ENCODE results near the gene PRND. TPM values are rescaled to one million over a fixed set of nuclear protein-coding genes. Genes with fewer than 3 reads are reported as not detected.

The PRND gene
- total and polyA plus RNA-seq, 10 of the 15 experiments (the other 5 are each of a cell fraction or from before 2014, with no cell fraction given): not detected

GRCh38 chr20:4697831-4698221 is 23.9 kb upstream of the PRND start (continued):
- TF ChIP-seq HDAC6 (IDR thresholded peaks at IDR 0.05; ENCODE audit: unreplicated experiment) (no peak), SUZ12 (IDR thresholded peaks at IDR 0.05; ENCODE audit: unreplicated experiment) (no peak), CEBPZ (IDR thresholded peaks at IDR 0.05; ENCODE audit: low read depth, low read length) (no peak)

GRCh38 chr20:4699216-4699615 is 22.5 kb upstream of the PRND start:
- DNase-seq (ENCODE audit: low read depth, low spot score) (no peak), FAIRE-seq (no peak), ATAC-seq (no peak)
- Histone ChIP-seq H3K27me3 (replicated peaks in 1 of 2; ENCODE audit: control insufficient read depth in 2 of 2, insufficient read depth in 2 of 2, low read length in 1 of 2) (no peaks in the 10 kb centered on the region; a peak in 1 of 4 replicates), H3K4me2 (ENCODE audit: control insufficient read depth, insufficient read depth) (no peak overlapping the region), H3K4me3 (no peak overlapping the region), H2AFZ (ENCODE audit: control insufficient read depth, low read depth, low read length) (no peak overlapping the region), H3K4me1 (ENCODE audit: control insufficient read depth, insufficient read depth, low read length) (no peaks in the 10 kb centered on the region), H4K20me1 (ENCODE audit: control insufficient read depth, insufficient read depth) (no peaks in the 10 kb centered on the region), H3K36me3 (ENCODE audit: control insufficient read depth in 2 of 2, insufficient read depth in 2 of 2, low read length in 1 of 2) (0 out of 4 replicates have a peak, but pooled peaks cover 0 to 3% of the 10 kb centered on the region in 2 experiments), H3K9ac (ENCODE audit: control insufficient read depth, insufficient read depth, low read length) (no peak overlapping the region), H3K79me2 (ENCODE audit: control insufficient read depth, insufficient read depth, low read length) (no peaks in the 10 kb centered on the region), H3K9me3 (replicated peaks; ENCODE audit: control insufficient read depth, insufficient read depth, low read length) (no peaks in the 10 kb centered on the region), H3K27ac (ENCODE audit: control insufficient read depth, insufficient read depth) (no peak overlapping the region)
- in situ Hi-C loops (cut with MboI): no loop called here
- POLR2A ChIA-PET: no interaction called here
- WGBS (ENCODE audit: insufficient coverage, insufficient replicate concordance, low lambda C conversion rate, missing lambda C conversion rate): 99% methylated on average over 9 of the region's 9 CpGs
- CTCF ChIA-PET: no interaction called here
- intact Hi-C loops (cut with micrococcal nuclease; ENCODE audit: unreplicated experiment): no loop called here
- BruUV-seq (replicated peaks): no TSS peak
- SMC1A ChIA-PET (ENCODE audit: uncharacterized antibody, unreplicated experiment): no interaction called here
- TF ChIP-seq POLR2AphosphoS5 (IDR thresholded peaks at IDR 0.05; ENCODE audit: low read length) (no peak), NFYB (IDR thresholded peaks at IDR 0.05; ENCODE audit: insufficient read depth, low read depth, low read length) (no peak), PAX8 (IDR thresholded peaks at IDR 0.05) (no peak), REST (IDR thresholded peaks at IDR 0.05; ENCODE audit: low read depth, low read length) (no peak), CBFB (IDR thresholded peaks at IDR 0.05; ENCODE audit: low read depth) (no peak), USF2 (IDR thresholded peaks at IDR 0.05; ENCODE audit: borderline replicate concordance, low read depth, low read length) (no peak)
- RAD21 ChIA-PET (ENCODE audit: unreplicated experiment): no interaction called here
